ENCODE data around the gene SLC23A1. TPM values are rescaled to one million over a fixed set of nuclear protein-coding genes. Genes with fewer than 3 reads are reported as not detected.

The SLC23A1 gene
- total RNA-seq, 4 donors from 2014 or later, result not detected

DNA sequence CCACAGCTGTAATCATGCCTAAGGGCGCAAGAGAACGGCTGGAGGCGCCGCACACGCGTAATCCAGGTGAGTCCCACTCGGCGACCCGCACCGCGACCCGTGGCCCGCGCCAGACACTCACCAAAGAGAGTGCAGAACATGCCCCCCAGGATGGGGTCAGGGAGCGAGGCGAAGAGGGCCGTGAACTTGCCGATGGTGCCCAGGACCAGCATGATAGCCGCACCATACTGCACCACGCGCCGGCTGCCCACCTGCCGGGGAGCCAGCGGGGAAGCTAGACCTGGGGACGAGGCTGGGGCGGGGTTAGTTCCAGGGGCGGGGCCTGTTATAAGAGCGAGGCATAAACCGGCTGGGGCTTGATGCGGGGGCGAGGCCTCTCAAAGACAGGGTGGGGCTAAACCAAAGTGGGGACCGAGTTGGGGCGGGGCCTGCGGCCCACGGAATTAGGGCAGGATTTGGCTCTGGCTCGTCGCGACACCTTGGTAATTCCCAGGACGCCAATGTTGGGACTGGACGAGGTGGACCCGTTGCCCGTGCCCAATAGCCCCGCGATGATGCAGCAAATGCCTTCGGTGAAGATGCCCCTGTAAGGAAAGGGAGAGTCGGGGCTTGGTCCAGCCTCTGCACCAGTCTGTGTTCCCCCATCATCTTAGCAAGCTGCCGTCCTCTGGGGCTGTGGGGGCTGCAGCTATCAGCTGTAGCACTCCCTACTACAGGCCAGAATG lies 4.8 kb downstream of the SLC23A1 start:
- H3K4me1 ChIP-seq, result peaks cover 0 to 28% (median 0%) of the 10 kb centered on the region in 3 donors
- no peak for ATAC-seq
- TF ChIP-seq, protein P1, sequence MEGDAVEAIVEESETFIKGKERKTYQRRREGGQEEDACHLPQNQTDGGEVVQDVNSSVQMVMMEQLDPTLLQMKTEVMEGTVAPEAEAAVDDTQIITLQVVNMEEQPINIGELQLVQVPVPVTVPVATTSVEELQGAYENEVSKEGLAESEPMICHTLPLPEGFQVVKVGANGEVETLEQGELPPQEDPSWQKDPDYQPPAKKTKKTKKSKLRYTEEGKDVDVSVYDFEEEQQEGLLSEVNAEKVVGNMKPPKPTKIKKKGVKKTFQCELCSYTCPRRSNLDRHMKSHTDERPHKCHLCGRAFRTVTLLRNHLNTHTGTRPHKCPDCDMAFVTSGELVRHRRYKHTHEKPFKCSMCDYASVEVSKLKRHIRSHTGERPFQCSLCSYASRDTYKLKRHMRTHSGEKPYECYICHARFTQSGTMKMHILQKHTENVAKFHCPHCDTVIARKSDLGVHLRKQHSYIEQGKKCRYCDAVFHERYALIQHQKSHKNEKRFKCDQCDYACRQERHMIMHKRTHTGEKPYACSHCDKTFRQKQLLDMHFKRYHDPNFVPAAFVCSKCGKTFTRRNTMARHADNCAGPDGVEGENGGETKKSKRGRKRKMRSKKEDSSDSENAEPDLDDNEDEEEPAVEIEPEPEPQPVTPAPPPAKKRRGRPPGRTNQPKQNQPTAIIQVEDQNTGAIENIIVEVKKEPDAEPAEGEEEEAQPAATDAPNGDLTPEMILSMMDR (IDR thresholded peaks at IDR 0.05), result no peak
- TF ChIP-seq POLR2A (IDR thresholded peaks at IDR 0.05) (no peak), EP300 (IDR thresholded peaks at IDR 0.05) (no peak), POLR2AphosphoS5 (IDR thresholded peaks at IDR 0.05) (no peak)
- 58% methylated on average over 5 of the region's 47 CpGs; no CpG with 5 or more reads in 1 of the 2 donors for WGBS, 2 donors (ENCODE audit: low coverage in 1 of 2)
- no peak overlapping the region for H3K4me3 ChIP-seq
- no peak overlapping the region for H3K27ac ChIP-seq
- no peaks in the 10 kb centered on the region for H3K9me3 ChIP-seq
- no peaks in the 10 kb centered on the region for H3K27me3 ChIP-seq
- H3K36me3 ChIP-seq, result peaks cover 0 to 27% of the 10 kb centered on the region in 2 donors

DNA sequence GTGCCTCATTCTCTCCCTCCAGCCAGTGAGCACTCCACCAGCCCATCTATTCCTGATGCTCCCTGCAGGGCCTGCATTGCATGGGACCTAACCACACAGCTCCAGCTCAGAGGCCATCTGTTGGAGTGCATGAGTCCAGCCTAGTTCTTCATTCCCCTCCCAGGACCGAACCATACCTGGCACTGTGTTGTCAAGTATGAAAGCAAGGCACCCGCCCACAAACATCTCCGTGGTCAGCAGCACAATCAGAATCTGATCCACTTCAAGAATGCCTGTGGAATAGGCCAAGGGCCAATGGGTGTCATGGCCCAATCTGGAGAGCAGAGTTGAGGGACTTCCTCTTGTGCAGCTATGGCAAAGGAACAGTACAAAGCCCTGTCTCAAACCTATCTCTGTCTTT lies 5.9 kb downstream of the SLC23A1 start:
- ATAC-seq, result no peak
- TF ChIP-seq POLR2AphosphoS5 (IDR thresholded peaks at IDR 0.05), result no peak
- TF ChIP-seq EP300 (IDR thresholded peaks at IDR 0.05), result no peak
- no peak for TF ChIP-seq POLR2A (IDR thresholded peaks at IDR 0.05)
- TF ChIP-seq, protein P1 (IDR thresholded peaks at IDR 0.05), result no peak
- no peaks in the 10 kb centered on the region for H3K27me3 ChIP-seq
- peaks cover 0 to 31% (median 0%) of the 10 kb centered on the region in 3 donors for H3K4me1 ChIP-seq
- 94 to 100% methylated on average over 1 to 3 of the region's 3 CpGs for WGBS, 2 donors (ENCODE audit: low coverage in 1 of 2)
- H3K4me3 ChIP-seq, result no peak overlapping the region
- no peak overlapping the region for H3K27ac ChIP-seq
- H3K36me3 ChIP-seq, result peaks cover 0 to 36% of the 10 kb centered on the region in 2 donors
- no peaks in the 10 kb centered on the region for H3K9me3 ChIP-seq

DNA sequence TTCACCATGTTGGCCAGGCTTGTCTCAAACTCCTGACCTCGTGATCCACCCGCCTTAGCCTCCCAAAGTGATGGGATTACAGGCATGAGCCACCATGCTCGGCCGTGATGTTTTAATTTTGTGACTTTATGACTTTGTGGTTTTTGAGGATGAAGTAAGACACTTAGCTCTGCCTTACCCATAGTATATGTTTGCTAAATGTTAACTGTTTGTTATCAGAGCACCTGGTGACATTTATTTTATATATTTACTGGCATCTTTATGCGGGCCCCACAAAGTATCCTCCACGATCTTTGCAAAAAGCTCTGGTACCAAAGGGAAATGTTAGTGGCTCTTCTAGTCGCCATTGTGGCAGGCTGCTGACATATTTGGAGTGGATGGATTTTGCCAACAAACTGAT lies 6.7 kb downstream of the SLC23A1 start:
- Histone ChIP-seq H3K4me3 (no peak overlapping the region), H3K36me3 (peaks cover 0 to 44% of the 10 kb centered on the region in 2 donors), H3K27me3 (no peaks in the 10 kb centered on the region), H3K27ac (no peak overlapping the region), H3K9me3 (no peaks in the 10 kb centered on the region), H3K4me1 (peaks cover 0 to 31% (median 0%) of the 10 kb centered on the region in 3 donors)
- no peak for ATAC-seq
- 92 to 93% methylated on average over 6 of the region's 7 CpGs for WGBS, 2 donors (ENCODE audit: low coverage in 1 of 2)
- TF ChIP-seq, protein P1 (IDR thresholded peaks at IDR 0.05), result no peak
- TF ChIP-seq POLR2A (IDR thresholded peaks at IDR 0.05) (no peak), EP300 (IDR thresholded peaks at IDR 0.05) (no peak), POLR2AphosphoS5 (IDR thresholded peaks at IDR 0.05) (no peak)

DNA sequence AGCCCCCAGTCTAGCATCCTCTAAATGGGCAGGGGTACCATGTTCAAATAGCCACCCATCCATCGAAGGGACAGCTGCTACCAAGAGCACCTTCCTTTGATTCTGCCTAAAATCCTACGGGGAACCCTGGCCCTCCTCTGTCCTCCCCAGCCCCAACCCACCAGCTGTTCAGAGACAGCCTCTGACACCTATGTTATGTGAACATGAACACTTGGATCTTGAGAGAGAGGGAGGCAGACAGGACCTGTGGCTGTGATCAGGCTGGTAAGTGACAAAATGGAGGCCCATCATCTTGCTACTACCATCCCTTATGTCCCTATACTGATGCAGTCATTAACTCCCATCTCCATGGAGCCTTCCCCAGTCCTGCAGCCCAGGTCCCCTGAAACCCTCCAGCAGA lies 8.2 kb downstream of the SLC23A1 start:
- no peak for ATAC-seq
- Histone ChIP-seq H3K9me3 (no peaks in the 10 kb centered on the region), H3K4me1 (peaks cover 0 to 31% (median 0%) of the 10 kb centered on the region in 3 donors), H3K4me3 (no peak overlapping the region), H3K27me3 (no peaks in the 10 kb centered on the region), H3K36me3 (peaks cover 0 to 59% of the 10 kb centered on the region in 2 donors), H3K27ac (peak overlapping the region in 2 of 4 donors; percentile 66 to 81)
- WGBS, 2 donors (ENCODE audit: low coverage in 1 of 2), result 61% methylated on average over 2 of the region's 2 CpGs; no CpG with 5 or more reads in 1 of the 2 donors
- no peak for TF ChIP-seq POLR2AphosphoS5 (IDR thresholded peaks at IDR 0.05)
- TF ChIP-seq POLR2A (IDR thresholded peaks at IDR 0.05), result no peak
- TF ChIP-seq, protein P1 (IDR thresholded peaks at IDR 0.05), result no peak
- TF ChIP-seq EP300 (IDR thresholded peaks at IDR 0.05), result no peak
